GM18861 (cell line): Measurements from ENCODE around the gene WWOX.

Source experiments
- ATAC-seq: cut with Tn5 transposase; IDR thresholded peaks from one replicate; pipeline ENCODE4 v1.9.1; 2021; ENCODE audit not compliant: unreplicated experiment

The WWOX gene

GRCh38 chr16:78773291-78773702, 673.8 kb downstream of the WWOX start:
- ATAC-seq: no peak

GRCh38 chr16:78773706-78774105, 674.3 kb downstream of the WWOX start:
- ATAC-seq: no peak

DNA sequence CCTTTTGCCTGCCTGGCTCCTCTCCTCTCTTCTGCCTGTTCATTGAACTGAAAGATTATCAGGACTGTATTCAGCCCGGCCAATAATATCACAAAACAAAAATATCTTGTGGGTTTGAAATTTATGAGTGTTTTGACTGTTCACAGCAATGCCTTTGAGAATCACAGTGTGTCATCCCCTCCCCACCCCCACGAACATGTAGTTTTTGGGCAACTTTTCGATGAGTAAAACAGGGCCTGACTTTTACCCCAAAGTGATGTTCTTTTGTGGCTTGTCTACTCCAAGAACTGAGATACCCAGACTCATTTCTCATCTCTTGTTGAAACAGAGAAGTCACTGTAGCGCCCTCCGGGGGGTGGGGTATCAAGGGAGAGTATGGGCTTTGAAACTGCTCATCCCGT, 675.7 kb downstream of the WWOX start:
- ATAC-seq: no peak

GRCh38 chr16:78778101-78779004, 678.9 kb downstream of the WWOX start:
- peak; percentile 57 for ATAC-seq

- no peak for ATAC-seq
These were observed 681.4 kb downstream of the WWOX start for GRCh38 chr16:78780808-78781207.

DNA sequence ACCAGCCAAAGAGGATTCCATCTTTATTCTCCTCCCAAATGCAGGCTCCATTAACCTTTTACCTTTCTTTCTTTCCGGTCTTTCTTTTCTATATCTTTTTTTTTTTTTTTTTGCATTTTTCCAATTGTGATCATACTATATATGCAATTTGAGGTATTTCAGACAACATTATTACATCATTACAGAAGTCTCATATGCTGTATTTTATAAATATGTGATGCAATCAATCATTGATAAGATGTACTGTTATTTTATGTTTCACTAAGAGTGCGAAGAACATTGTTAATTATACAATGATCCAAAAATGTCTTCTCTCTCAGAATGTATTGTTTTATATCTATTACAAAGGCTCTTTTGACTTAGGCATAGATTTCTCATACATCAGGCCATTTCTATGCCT, 683.1 kb downstream of the WWOX start:
- ATAC-seq: no peak

DNA sequence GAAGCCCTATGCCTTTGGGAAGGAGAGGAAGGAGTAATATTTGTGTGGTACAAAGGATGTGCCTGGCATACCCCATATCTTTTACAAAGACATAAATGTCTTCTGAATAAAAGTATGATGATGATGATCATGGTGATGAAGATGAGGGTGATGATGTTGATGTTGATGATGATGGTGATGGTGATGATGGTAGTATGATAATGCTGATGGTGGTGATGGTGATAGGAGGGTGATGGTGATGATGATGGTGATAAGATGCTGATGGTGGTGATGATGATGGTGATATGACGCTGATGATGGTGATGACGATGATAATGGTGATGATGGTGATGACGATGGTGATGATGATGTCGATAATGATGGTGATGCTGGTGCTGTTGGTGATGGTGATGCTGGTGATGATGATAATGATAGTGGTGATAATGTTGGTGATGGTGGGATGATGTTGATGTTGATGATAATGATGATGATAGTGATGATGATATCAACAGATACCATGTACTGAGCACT, 684.2 kb downstream of the WWOX start:
- ATAC-seq: no peak

GRCh38 chr16:78784771-78785170, 685.3 kb downstream of the WWOX start:
- no peak for ATAC-seq

DNA sequence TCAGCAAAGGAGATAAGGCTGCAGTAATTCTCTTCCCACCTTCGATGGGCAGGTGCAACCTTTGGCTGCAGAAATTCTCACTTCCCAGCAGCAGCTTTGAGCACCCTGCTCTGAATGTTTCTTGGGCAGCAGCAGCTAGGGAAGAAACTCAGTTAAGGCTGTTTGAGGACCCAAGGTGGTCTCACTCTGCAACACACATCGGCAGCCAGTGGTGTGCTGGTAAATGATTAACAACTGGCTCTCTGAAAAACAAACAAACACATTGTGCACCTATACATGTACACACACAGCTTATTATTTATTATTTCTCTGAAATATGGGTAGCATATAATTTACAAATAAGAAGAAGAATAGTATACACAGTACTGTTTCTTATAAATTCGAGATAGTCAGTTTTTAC, 685.8 kb downstream of the WWOX start:
- no peak for ATAC-seq

DNA sequence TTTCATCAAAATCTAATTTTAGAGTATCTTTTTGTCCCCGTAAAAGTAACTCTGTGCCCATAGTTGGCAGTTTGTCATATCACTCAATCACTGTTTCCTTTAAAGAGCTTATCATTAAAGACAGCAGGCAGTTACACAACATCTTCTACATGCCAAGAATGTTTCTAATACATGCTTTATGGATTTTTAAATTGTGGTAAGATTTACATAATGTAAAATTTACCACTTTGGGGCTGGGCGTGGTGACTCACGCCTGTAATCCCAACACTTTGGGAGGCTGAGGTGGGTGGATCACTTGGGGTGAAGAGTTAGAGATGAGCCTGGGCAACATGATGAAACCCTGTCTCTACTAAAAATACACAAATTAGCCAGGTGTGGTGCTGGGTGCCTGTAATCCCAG, 687.2 kb downstream of the WWOX start:
- ATAC-seq: no peak

GRCh38 chr16:78788276-78788675, 688.8 kb downstream of the WWOX start:
- ATAC-seq: no peak

- ATAC-seq: no peak
These were observed 689.2 kb downstream of the WWOX start for GRCh38 chr16:78788696-78789095.

- no peak for ATAC-seq
These were observed 690.1 kb downstream of the WWOX start for GRCh38 chr16:78789561-78789960.

DNA sequence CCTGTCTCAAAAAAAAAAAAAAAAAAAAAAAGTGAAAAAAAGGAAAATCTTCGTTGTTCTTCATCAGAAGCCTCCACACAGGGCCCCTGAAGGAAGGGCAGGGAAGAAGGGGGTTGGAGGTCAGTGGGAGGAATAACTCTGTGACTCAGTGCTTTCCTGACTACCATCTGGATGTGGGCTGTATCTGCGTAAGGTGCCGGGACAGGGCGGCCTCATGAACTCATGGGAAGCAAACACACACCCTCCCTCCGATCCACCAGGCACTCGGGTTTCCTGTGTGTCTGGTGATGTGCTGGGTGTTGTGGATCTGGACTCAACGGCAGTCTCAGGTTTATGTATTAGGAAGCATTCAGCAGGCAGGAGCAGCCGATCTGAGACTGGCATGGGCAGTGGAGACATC, 691.6 kb downstream of the WWOX start:
- no peak for ATAC-seq

DNA sequence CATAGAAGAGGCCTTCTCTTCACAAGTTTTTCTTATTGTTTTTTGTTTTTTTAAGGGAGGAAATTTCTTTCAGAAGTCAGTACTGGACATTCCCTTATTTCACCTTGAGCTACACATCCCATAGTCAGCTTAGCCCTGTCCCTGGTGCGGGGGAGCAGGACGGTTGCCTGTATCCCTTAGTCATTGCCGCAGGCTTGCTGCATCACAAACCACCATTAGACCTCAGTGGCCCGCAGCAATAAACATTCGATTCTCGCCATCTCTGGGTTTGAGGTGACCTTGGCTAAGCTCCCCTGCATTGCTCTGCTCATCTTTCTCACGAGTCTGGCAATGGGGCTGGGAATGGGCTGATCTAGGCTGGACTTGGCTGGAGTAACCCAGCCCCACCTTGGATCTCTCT, 692.5 kb downstream of the WWOX start:
- ATAC-seq: no peak

GRCh38 chr16:78792952-78793351, 693.5 kb downstream of the WWOX start:
- no peak for ATAC-seq

DNA sequence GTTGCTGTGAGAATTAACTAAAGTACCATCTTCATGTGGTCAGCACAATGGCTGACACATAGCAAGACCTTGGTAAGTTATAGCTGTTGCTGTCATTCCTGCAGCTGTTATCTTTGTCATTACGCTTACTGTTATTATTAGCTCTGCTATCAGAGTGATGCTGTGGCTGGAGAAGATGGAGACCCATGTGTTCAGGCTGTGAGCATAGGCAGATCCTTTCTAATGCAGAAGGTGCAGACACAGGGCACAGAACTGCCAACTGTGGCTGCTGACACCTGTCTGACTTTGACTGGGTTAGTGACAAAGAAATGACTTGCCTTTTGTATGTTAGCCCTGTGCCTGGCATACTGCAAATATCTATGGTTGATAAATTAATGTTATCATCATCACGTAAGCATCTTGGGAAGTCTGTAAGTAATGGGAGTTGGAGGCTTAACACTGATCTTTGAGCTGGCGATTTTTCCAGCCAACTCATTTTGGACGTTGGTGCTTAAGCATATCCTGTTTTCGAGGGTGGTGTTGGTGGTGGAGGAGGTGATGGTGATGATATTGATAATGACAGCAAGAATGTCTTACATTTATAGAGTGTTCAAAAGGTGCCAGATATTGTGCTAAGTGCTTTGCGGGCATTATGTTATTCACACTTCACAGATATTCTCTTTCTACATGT, 695.3 kb downstream of the WWOX start:
- ATAC-seq: no peak

- no peak for ATAC-seq
These were observed 696.0 kb downstream of the WWOX start for GRCh38 chr16:78795433-78795832.

DNA sequence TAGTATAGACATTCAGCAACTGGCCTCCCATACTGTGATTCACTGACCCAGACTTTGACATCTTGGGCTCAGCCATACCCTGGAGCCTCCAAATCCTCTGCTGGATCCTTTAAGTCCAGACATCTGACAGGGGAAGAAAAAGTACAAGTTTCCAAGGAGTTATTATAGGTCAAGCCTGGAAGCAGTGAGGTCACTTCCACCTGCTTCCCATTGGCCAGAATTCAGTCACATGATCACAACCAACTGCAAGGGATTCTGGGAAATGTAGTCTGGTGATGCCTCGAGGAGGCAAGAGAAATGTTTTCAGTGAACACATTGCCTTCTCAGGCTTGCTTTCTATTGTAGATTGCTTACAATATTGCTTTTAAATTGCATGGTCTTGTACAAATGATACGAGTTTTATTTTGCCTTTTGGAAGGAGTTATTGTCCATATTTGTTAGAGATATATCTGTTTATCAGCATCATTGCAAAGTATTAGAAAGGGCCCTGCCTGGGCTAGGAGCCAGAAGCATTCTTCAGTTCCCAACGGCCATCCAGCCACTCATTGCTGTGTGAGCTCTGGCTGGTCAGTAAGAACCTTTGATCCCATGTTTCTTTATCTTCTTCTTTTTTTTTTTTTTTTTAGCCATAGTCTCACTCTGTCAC, 696.9 kb downstream of the WWOX start:
- ATAC-seq: no peak

DNA sequence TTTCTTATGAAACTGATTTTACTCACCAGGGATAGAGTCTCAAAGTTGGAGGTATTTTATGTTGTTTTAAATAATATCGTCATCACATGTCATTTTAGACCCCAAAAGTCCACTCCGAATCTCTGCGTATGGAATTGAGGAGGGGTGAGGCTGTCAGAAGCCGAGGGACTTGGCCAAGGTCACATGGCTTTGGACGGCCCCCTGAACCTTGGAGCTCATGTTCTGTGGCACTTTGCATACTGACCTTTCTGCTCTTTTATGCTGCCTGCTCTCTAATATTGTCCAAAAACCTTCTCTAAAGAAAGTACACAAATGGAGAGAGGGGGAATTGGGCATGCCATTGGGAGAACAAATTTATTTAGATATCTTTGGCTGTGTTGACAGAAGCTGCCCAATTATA, 700.0 kb downstream of the WWOX start:
- ATAC-seq: no peak

DNA sequence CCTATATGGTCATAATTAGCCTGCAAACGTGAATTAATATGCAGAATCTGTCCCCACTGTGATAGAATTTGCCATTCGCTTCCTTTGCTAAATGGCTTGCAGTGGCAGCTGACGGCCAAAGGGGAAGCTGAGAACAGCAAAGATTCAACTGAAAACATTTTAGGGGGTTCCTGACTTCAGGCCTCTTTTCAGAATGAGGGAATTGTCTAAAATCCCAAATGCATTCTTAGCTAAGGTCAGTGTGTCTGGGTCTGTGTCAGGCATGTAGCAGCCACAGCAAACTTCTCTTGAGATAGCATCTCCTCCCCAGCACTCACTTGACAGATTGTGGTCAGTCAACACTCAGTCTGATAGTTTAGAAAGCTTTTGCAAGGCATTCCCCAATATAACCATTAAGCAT, 701.1 kb downstream of the WWOX start:
- ATAC-seq: no peak
